Stimulated activated memory B cell treated with anti-CD40 and anti-IgM and Interleukin-4, amounts not matched to agents 10 μg/mL and 1 μg/mL and 100 μg/mL, for 72 hours (primary cell): ENCODE data around the gene PLA2G4E.

ENCODE experiments used
- ATAC-seq: fragments of 150-1000 bp; cut with Tn5 transposase; 2 replicates; pipeline ENCODE4 v1.10.0; 2021
- H3K27ac Mint-ChIP-seq: one replicate; pipeline ENCODE4 v1.8.0; 2022; ENCODE audit warnings: mild to moderate bottlenecking, mixed read lengths
- H3K27me3 Mint-ChIP-seq: one replicate; pipeline ENCODE4 v1.8.0; 2022; ENCODE audit warnings: mixed read lengths
- H3K36me3 Mint-ChIP-seq: one replicate; pipeline ENCODE4 v1.8.0; 2022; ENCODE audit warnings: mixed read lengths
- H3K4me1 Mint-ChIP-seq: one replicate; pipeline ENCODE4 v1.8.0; 2022; ENCODE audit warnings: mixed read lengths
- H3K4me3 Mint-ChIP-seq: one replicate; pipeline ENCODE4 v1.8.0; 2022; ENCODE audit warnings: mild to moderate bottlenecking, moderate library complexity, mixed read lengths
- H3K9me3 Mint-ChIP-seq: one replicate; pipeline ENCODE4 v1.8.0; 2022; ENCODE audit warnings: mixed read lengths

Gene PLA2G4E

GRCh38 chr15:42059661-42060476, 39.0 kb upstream of the PLA2G4E start:
- no peak for ATAC-seq
- H3K4me3 Mint-ChIP-seq = no peak overlapping the region
- peaks cover 5% of the 10 kb centered on the region for H3K4me1 Mint-ChIP-seq

GRCh38 chr15:42058791-42059190, 37.9 kb upstream of the PLA2G4E start:
- peaks cover 37% of the 10 kb centered on the region for H3K27me3 Mint-ChIP-seq
- no peaks in the 10 kb centered on the region for H3K36me3 Mint-ChIP-seq
- peaks cover 5% of the 10 kb centered on the region for H3K4me1 Mint-ChIP-seq
- H3K27ac Mint-ChIP-seq = no peak overlapping the region
- H3K4me3 Mint-ChIP-seq = no peak overlapping the region
- H3K9me3 Mint-ChIP-seq = no peaks in the 10 kb centered on the region
- ATAC-seq = no peak

More at GRCh38 chr15:42059661-42060476, 39.0 kb upstream of the PLA2G4E start:
- Mint-ChIP-seq H3K27ac (no peak overlapping the region), H3K9me3 (no peaks in the 10 kb centered on the region), H3K36me3 (no peaks in the 10 kb centered on the region), H3K27me3 (peaks cover 48% of the 10 kb centered on the region)

- Mint-ChIP-seq H3K27ac (no peak overlapping the region), H3K36me3 (no peaks in the 10 kb centered on the region), H3K27me3 (peaks cover 35% of the 10 kb centered on the region)
Measured at GRCh38 chr15:42057799-42058646, 37.2 kb upstream of the PLA2G4E start.

GRCh38 chr15:42056934-42057798, 36.3 kb upstream of the PLA2G4E start:
- ATAC-seq = peak; percentile 78
- Mint-ChIP-seq H3K27ac (no peak overlapping the region), H3K4me3 (peak overlapping the region; percentile 40), H3K4me1 (peaks cover 5% of the 10 kb centered on the region), H3K27me3 (peaks cover 43% of the 10 kb centered on the region), H3K36me3 (no peaks in the 10 kb centered on the region), H3K9me3 (no peaks in the 10 kb centered on the region)

More at GRCh38 chr15:42057799-42058646, 37.2 kb upstream of the PLA2G4E start:
- ATAC-seq = no peak
- H3K9me3 Mint-ChIP-seq = no peaks in the 10 kb centered on the region
- H3K4me3 Mint-ChIP-seq = no peak overlapping the region
- H3K4me1 Mint-ChIP-seq = peaks cover 5% of the 10 kb centered on the region

- Mint-ChIP-seq H3K9me3 (no peaks in the 10 kb centered on the region), H3K4me3 (no peak overlapping the region), H3K36me3 (no peaks in the 10 kb centered on the region), H3K27ac (no peak overlapping the region), H3K27me3 (peaks cover 55% of the 10 kb centered on the region), H3K4me1 (no peaks in the 10 kb centered on the region)
- no peak for ATAC-seq
Measured at GRCh38 chr15:42053914-42054313, 33.1 kb upstream of the PLA2G4E start.

GRCh38 chr15:42053010-42053409, 32.2 kb upstream of the PLA2G4E start:
- Mint-ChIP-seq H3K27me3 (peaks cover 52% of the 10 kb centered on the region), H3K4me1 (no peaks in the 10 kb centered on the region), H3K9me3 (no peaks in the 10 kb centered on the region), H3K36me3 (no peaks in the 10 kb centered on the region), H3K4me3 (no peak overlapping the region), H3K27ac (no peak overlapping the region)
- ATAC-seq = no peak

- H3K4me3 Mint-ChIP-seq = no peak overlapping the region
- H3K27me3 Mint-ChIP-seq = peaks cover 37% of the 10 kb centered on the region
- no peaks in the 10 kb centered on the region for H3K4me1 Mint-ChIP-seq
- H3K27ac Mint-ChIP-seq = no peak overlapping the region
- no peak for ATAC-seq
- no peaks in the 10 kb centered on the region for H3K9me3 Mint-ChIP-seq
- H3K36me3 Mint-ChIP-seq = no peaks in the 10 kb centered on the region
Measured at GRCh38 chr15:42050484-42051255, 29.8 kb upstream of the PLA2G4E start.

GRCh38 chr15:42048821-42049200, 28.0 kb upstream of the PLA2G4E start:
- no peak overlapping the region for H3K27ac Mint-ChIP-seq
- ATAC-seq = no peak
- H3K9me3 Mint-ChIP-seq = no peaks in the 10 kb centered on the region
- H3K27me3 Mint-ChIP-seq = peaks cover 47% of the 10 kb centered on the region
- peaks cover 6% of the 10 kb centered on the region for H3K4me1 Mint-ChIP-seq
- no peak overlapping the region for H3K4me3 Mint-ChIP-seq
- no peaks in the 10 kb centered on the region for H3K36me3 Mint-ChIP-seq

- no peak overlapping the region for H3K4me3 Mint-ChIP-seq
- H3K27ac Mint-ChIP-seq = no peak overlapping the region
- H3K4me1 Mint-ChIP-seq = peaks cover 6% of the 10 kb centered on the region
- no peak for ATAC-seq
- H3K27me3 Mint-ChIP-seq = peaks cover 52% of the 10 kb centered on the region
- H3K36me3 Mint-ChIP-seq = no peaks in the 10 kb centered on the region
- H3K9me3 Mint-ChIP-seq = no peaks in the 10 kb centered on the region
Measured at GRCh38 chr15:42048080-42048820, 27.4 kb upstream of the PLA2G4E start.

- Mint-ChIP-seq H3K9me3 (no peaks in the 10 kb centered on the region), H3K27ac (no peak overlapping the region), H3K4me1 (peaks cover 6% of the 10 kb centered on the region), H3K36me3 (no peaks in the 10 kb centered on the region), H3K4me3 (no peak overlapping the region), H3K27me3 (peaks cover 44% of the 10 kb centered on the region)
- no peak for ATAC-seq
Measured at GRCh38 chr15:42046597-42046996, 25.8 kb upstream of the PLA2G4E start.

- peaks cover 6% of the 10 kb centered on the region for H3K4me1 Mint-ChIP-seq
- no peak for ATAC-seq
- H3K27ac Mint-ChIP-seq = peak overlapping the region; percentile 18
- H3K9me3 Mint-ChIP-seq = no peaks in the 10 kb centered on the region
- no peaks in the 10 kb centered on the region for H3K36me3 Mint-ChIP-seq
- no peak overlapping the region for H3K4me3 Mint-ChIP-seq
- H3K27me3 Mint-ChIP-seq = peaks cover 48% of the 10 kb centered on the region
Measured at GRCh38 chr15:42045211-42045615, 24.4 kb upstream of the PLA2G4E start.

GRCh38 chr15:42042602-42043400, 22.0 kb upstream of the PLA2G4E start:
- ATAC-seq = no peak
- H3K4me1 Mint-ChIP-seq = peaks cover 6% of the 10 kb centered on the region
- H3K4me3 Mint-ChIP-seq = no peak overlapping the region
- no peak overlapping the region for H3K27ac Mint-ChIP-seq
- H3K9me3 Mint-ChIP-seq = no peaks in the 10 kb centered on the region
- H3K27me3 Mint-ChIP-seq = peaks cover 48% of the 10 kb centered on the region
- no peaks in the 10 kb centered on the region for H3K36me3 Mint-ChIP-seq

GRCh38 chr15:42038401-42038800, 17.6 kb upstream of the PLA2G4E start:
- no peak for ATAC-seq
- no peaks in the 10 kb centered on the region for H3K36me3 Mint-ChIP-seq
- peaks cover 2% of the 10 kb centered on the region for H3K9me3 Mint-ChIP-seq
- peaks cover 15% of the 10 kb centered on the region for H3K4me1 Mint-ChIP-seq
- H3K27me3 Mint-ChIP-seq = peaks cover 19% of the 10 kb centered on the region
- no peak overlapping the region for H3K4me3 Mint-ChIP-seq
- no peak overlapping the region for H3K27ac Mint-ChIP-seq
